ENCODE measurements around the gene ADSS1.

Gene ADSS1

GRCh38 chr14:104750056-104750752 is 26.2 kb downstream of the ADSS1 start:
- DNase-seq (ENCODE audit: low read depth in 3 of 3), result no peak

- DNase-seq (ENCODE audit: low read depth in 3 of 3), result peak in 1 of 3 experiments; percentile 15
Observed at GRCh38 chr14:104750753-104751057, 26.7 kb downstream of the ADSS1 start.

GRCh38 chr14:104751539-104752422 is 27.8 kb downstream of the ADSS1 start:
- DNase-seq (ENCODE audit: low read depth in 3 of 3), result no peak

- no peak for DNase-seq (ENCODE audit: low read depth in 3 of 3)
Observed at GRCh38 chr14:104752423-104752734, 28.4 kb downstream of the ADSS1 start.

- peak; percentile 99 to 100 (median 100) for DNase-seq (ENCODE audit: low read depth in 3 of 3)
Observed at GRCh38 chr14:104752735-104753527, 28.9 kb downstream of the ADSS1 start, which contains the start of gene SIVA1. Gene SIVA1 (plus strand): TSS chr14:104753147. CDS start chr14:104753202, 55 bp downstream.

- no peak for DNase-seq (ENCODE audit: low read depth in 3 of 3)
Observed at GRCh38 chr14:104753528-104754212, 29.6 kb downstream of the ADSS1 start.

- no peak for DNase-seq (ENCODE audit: low read depth in 3 of 3)
Observed at GRCh38 chr14:104754213-104754851, 30.3 kb downstream of the ADSS1 start.

- DNase-seq (ENCODE audit: low read depth in 3 of 3), result no peak
Observed at GRCh38 chr14:104755621-104756020, 31.6 kb downstream of the ADSS1 start.

GRCh38 chr14:104756477-104757237 is 32.6 kb downstream of the ADSS1 start:
- DNase-seq (ENCODE audit: low read depth in 3 of 3), result no peak

GRCh38 chr14:104757238-104757585 is 33.2 kb downstream of the ADSS1 start:
- no peak for DNase-seq (ENCODE audit: low read depth in 3 of 3)

GRCh38 chr14:104757681-104758392 is 33.8 kb downstream of the ADSS1 start:
- DNase-seq (ENCODE audit: low read depth in 3 of 3), result no peak

- no peak for DNase-seq (ENCODE audit: low read depth in 3 of 3)
Observed at GRCh38 chr14:104758981-104759969, 35.2 kb downstream of the ADSS1 start.

- DNase-seq (ENCODE audit: low read depth in 3 of 3), result no peak
Observed at GRCh38 chr14:104765517-104765916, 41.5 kb downstream of the ADSS1 start.

GRCh38 chr14:104766256-104766862 is 42.3 kb downstream of the ADSS1 start:
- DNase-seq (ENCODE audit: low read depth in 3 of 3), result no peak

- no peak for DNase-seq (ENCODE audit: low read depth in 3 of 3)
Observed at GRCh38 chr14:104766863-104767633, 43.0 kb downstream of the ADSS1 start.

- DNase-seq (ENCODE audit: low read depth in 3 of 3), result no peak
Observed at GRCh38 chr14:104767634-104767918, 43.5 kb downstream of the ADSS1 start.

GRCh38 chr14:104768437-104769323 is 44.7 kb downstream of the ADSS1 start:
- peak; percentile 83 to 91 (median 89) for DNase-seq (ENCODE audit: low read depth in 3 of 3)

All from stimulated activated CD4-positive, alpha-beta T cell treated with anti-CD3 and anti-CD28 coated beads, TNF-alpha, amount 100 ng/mL, for 24 hours (primary cell).